ENCODE data around the gene ARL17A.
"Not testable (repeated sequence)": the region's sequence is repeated elsewhere in the genome, so short reads cannot be mapped to it uniquely, and the experiment has no call there.

The ARL17A gene

GRCh38 chr17:46579083-46580075 is at the start of gene ARL17A:
ARL17A (minus strand) TSS chr17:46579691; CDS start chr17:46576322, 3,369 bp downstream.
- peak; percentile 61 for DNase-seq

- DNase-seq = not testable (repeated sequence)
These were observed 49.4 kb upstream of the ARL17A start for GRCh38 chr17:46628753-46629436.

GRCh38 chr17:46627452-46627851 is 48.0 kb upstream of the ARL17A start:
- DNase-seq = not testable (repeated sequence)

- DNase-seq = not testable (repeated sequence)
These were observed 45.2 kb upstream of the ARL17A start for GRCh38 chr17:46624726-46625125.

GRCh38 chr17:46623790-46624189 is 44.3 kb upstream of the ARL17A start:
- not testable (repeated sequence) for DNase-seq

- not testable (repeated sequence) for DNase-seq
These were observed 39.5 kb upstream of the ARL17A start for GRCh38 chr17:46618975-46619374.

- not testable (repeated sequence) for DNase-seq
These were observed 37.6 kb upstream of the ARL17A start for GRCh38 chr17:46617121-46617520.

- not testable (repeated sequence) for DNase-seq
These were observed 34.4 kb upstream of the ARL17A start for GRCh38 chr17:46613876-46614275.

- DNase-seq = not testable (repeated sequence)
These were observed 31.8 kb upstream of the ARL17A start for GRCh38 chr17:46611304-46611703.

GRCh38 chr17:46603125-46603524 is 23.6 kb upstream of the ARL17A start:
- not testable (repeated sequence) for DNase-seq

- DNase-seq = not testable (repeated sequence)
These were observed 21.3 kb upstream of the ARL17A start for GRCh38 chr17:46600767-46601166.

GRCh38 chr17:46598344-46598931 is 18.9 kb upstream of the ARL17A start:
- DNase-seq = not testable (repeated sequence)

- not testable (repeated sequence) for DNase-seq
These were observed 11.8 kb upstream of the ARL17A start for GRCh38 chr17:46591332-46591731.

GRCh38 chr17:46590157-46591146 is 11.0 kb upstream of the ARL17A start, which contains the start of gene NSF:
NSF (plus strand) TSS chr17:46590669; CDS start chr17:46590776, 107 bp downstream.
- DNase-seq = not testable (repeated sequence)

GRCh38 chr17:46585444-46585843 is 6.0 kb upstream of the ARL17A start:
- not testable (repeated sequence) for DNase-seq

- DNase-seq = not testable (repeated sequence)
These were observed 591 bp upstream of the ARL17A start for GRCh38 chr17:46580082-46580481.

- DNase-seq = not testable (repeated sequence)
These were observed 7.7 kb downstream of the ARL17A start for GRCh38 chr17:46571796-46572195.

- DNase-seq = not testable (repeated sequence)
These were observed 12.5 kb downstream of the ARL17A start for GRCh38 chr17:46566980-46567379.

GRCh38 chr17:46566284-46566683 is 13.2 kb downstream of the ARL17A start:
- not testable (repeated sequence) for DNase-seq

GRCh38 chr17:46560048-46560447 is 19.4 kb downstream of the ARL17A start:
- DNase-seq = not testable (repeated sequence)

- not testable (repeated sequence) for DNase-seq
These were observed 20.3 kb downstream of the ARL17A start for GRCh38 chr17:46559155-46559554.

GRCh38 chr17:46548607-46549006 is 30.9 kb downstream of the ARL17A start:
- DNase-seq = not testable (repeated sequence)
